Spleen (tissue), 11 donors: ENCODE data around the gene TENM3. TPM values are rescaled to one million over a fixed set of nuclear protein-coding genes. Genes with fewer than 3 reads are reported as not detected.

Source experiments
- DNase-seq: peaks from one replicate; pipeline ENCODE4 v3.0.0-alpha.2; 2020
- H3K27ac ChIP-seq, 8 donors: fragments of 200-600 bp; sonication (generic) in 7 of 8; 1 replicate in 4 of 8; 2 replicates in 4 of 8; pipeline versions ENCODE4 v1.5.0 to v1.8.0; 2016 to 2021; ENCODE audit warnings: inconsistent platforms in 4 of 8, mild to moderate bottlenecking in 4 of 8, moderate library complexity in 1 of 8
- H3K27me3 ChIP-seq, 7 donors: fragments of 200-600 bp; sonication (generic) in 6 of 7; replicated peaks in 1 of 7; 1 replicate in 4 of 7; 2 replicates in 3 of 7; pipeline versions ENCODE4 v1.5.0 to v1.8.0; 2016 to 2021; ENCODE audit warnings: inconsistent platforms in 3 of 7, mild to moderate bottlenecking in 1 of 7
- H3K36me3 ChIP-seq, 6 donors: fragments of 200-600 bp; sonication (generic) in 5 of 6; 1 replicate in 4 of 6; 2 replicates in 2 of 6; pipeline versions ENCODE4 v1.5.0 to v1.8.0; 2016 to 2021; ENCODE audit warnings: inconsistent platforms in 2 of 6
- H3K4me1 ChIP-seq, 6 donors: fragments of 200-600 bp; sonication (generic) in 5 of 6; 1 replicate in 3 of 6; 2 replicates in 3 of 6; pipeline versions ENCODE4 v1.5.0 to v1.8.0; 2016 to 2021; ENCODE audit warnings: inconsistent platforms in 3 of 6
- H3K4me3 ChIP-seq, 8 donors: fragments of 200-600 bp; sonication (generic) in 7 of 8; 1 replicate in 4 of 8; 2 replicates in 4 of 8; pipeline versions ENCODE4 v1.5.0 to v1.8.0; 2016 to 2021; ENCODE audit warnings: inconsistent platforms in 4 of 8, mild to moderate bottlenecking in 4 of 8, moderate library complexity in 2 of 8
- H3K9me3 ChIP-seq, 8 donors: fragments of 200-600 bp; sonication (generic) in 7 of 8; 1 replicate in 4 of 8; 2 replicates in 4 of 8; pipeline versions ENCODE4 v1.5.0 to v1.8.0; 2016 to 2021; ENCODE audit warnings: inconsistent platforms in 4 of 8
- POLR2A ChIP-seq, 3 donors: fragments of 450-650 bp; IDR thresholded peaks; one replicate each; pipeline ENCODE4 v1.5.1; 2017; ENCODE audit warnings: antibody characterized with exemption in 3 of 3, mild to moderate bottlenecking in 1 of 3
- POLR2AphosphoS5 ChIP-seq, 3 donors: sonication (generic); formaldehyde crosslinking; IDR thresholded peaks; one replicate each; pipeline ENCODE4 v1.5.1; 2017; ENCODE audit warnings: antibody characterized with exemption in 3 of 3
- WGBS, 5 donors: extraction: QIAGEN DNeasy Blood & Tissue Kit in 3 of 5; methylation state at CpG; one replicate each; pipeline versions ENCODE4 v1.1.5 to v1.1.7; 2013 to 2018; 5-methylcytosine and 5-hydroxymethylcytosine counted together
- intact Hi-C: fragments of 100-400 bp; cut with DNase I; formaldehyde crosslinking; loops from one replicate; pipeline ENCODE4 v1.15.0; 2023; ENCODE audit warnings: low total_unique reads
- polyA plus RNA-seq, 3 donors: library from polyadenylated mRNA; stranded (reverse); fragments of 200-250 nt; gene quantifications; one replicate each; pipeline ENCODE4 v1.2.1, GENCODE V29; 2013
- total RNA-seq, 7 donors: library from RNA; depleted of rRNA in 3 of 7; stranded (reverse); fragments of >200 nt in 3 of 7; fragmentation: NEBNext Ultra II Directional in 4 of 7; extraction: Animal tissue kit (Norgen Biotek cat#: 25700) in 4 of 7; gene quantifications; one replicate each; pipeline versions ENCODE4 v1.1.0 to v1.2.1, GENCODE V29; 2016 to 2021
- TF ChIP-seq, protein P1 (sequence below), 11 experiments: fragments of 200-600 bp in 7 of 11; fragments of 450-650 bp in 4 of 11; sonication (generic) in 4 of 11; IDR thresholded peaks in 8 of 11; conservative IDR thresholded peaks in 3 of 11; 1 replicate in 7 of 11; 2 replicates in 4 of 11; pipeline versions ENCODE4 v1.4.0 to v1.8.0; 2016 to 2021; ENCODE audit warnings: antibody characterized with exemption in 11 of 11, inconsistent platforms in 4 of 11, mild to moderate bottlenecking in 1 of 11
- donor health status: healthy with polysubstance abuse.
- donor health status: DM: no; HTN: no; CAD: no; lungs with moderate emphysema.
- donor health status: DM: no; HTN: no; CAD: no.
- donor health status: Bipolar disorder and iron deficiency.
- donor health status: healthy.
- donor health status: DM: no; HTN: no; CAD: no.
- donor health status: DM: yes; HTN: yes; CAD: no.

TENM3 gene
- total and polyA plus RNA-seq, 10 donors: 0.37 to 45.6 (median 17.7) TPM

DNA sequence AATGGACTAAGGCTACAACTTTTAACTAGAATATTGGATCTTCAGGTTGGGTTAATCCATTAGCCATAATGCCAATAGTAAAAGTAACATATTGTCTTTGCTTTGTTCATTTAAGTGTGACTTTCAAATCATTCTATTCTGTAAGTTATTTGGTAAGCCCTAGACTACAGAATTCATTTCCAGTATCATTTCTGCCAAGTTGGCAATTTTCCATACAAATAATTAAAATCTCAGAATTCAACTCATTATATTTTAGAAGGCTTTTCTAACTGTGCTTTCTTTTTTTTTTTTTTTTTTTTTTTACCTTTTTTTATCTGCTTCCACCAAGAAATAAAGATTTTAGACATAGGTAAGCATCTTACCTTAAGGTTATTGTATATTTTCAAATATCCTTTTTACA is 500.6 kb downstream of the TENM3 start:
- DNase-seq: no peak
- Histone ChIP-seq H3K27me3 (no peaks in the 10 kb centered on the region), H3K4me3 (no peak overlapping the region), H3K36me3 (no peaks in the 10 kb centered on the region), H3K4me1 (no peaks in the 10 kb centered on the region), H3K9me3 (no peaks in the 10 kb centered on the region), H3K27ac (no peak overlapping the region)
- intact Hi-C loops: no loop called here
- no peak for TF ChIP-seq POLR2A (IDR thresholded peaks at IDR 0.05)
- no peak for TF ChIP-seq POLR2AphosphoS5 (IDR thresholded peaks at IDR 0.05)
- TF ChIP-seq, protein P1, sequence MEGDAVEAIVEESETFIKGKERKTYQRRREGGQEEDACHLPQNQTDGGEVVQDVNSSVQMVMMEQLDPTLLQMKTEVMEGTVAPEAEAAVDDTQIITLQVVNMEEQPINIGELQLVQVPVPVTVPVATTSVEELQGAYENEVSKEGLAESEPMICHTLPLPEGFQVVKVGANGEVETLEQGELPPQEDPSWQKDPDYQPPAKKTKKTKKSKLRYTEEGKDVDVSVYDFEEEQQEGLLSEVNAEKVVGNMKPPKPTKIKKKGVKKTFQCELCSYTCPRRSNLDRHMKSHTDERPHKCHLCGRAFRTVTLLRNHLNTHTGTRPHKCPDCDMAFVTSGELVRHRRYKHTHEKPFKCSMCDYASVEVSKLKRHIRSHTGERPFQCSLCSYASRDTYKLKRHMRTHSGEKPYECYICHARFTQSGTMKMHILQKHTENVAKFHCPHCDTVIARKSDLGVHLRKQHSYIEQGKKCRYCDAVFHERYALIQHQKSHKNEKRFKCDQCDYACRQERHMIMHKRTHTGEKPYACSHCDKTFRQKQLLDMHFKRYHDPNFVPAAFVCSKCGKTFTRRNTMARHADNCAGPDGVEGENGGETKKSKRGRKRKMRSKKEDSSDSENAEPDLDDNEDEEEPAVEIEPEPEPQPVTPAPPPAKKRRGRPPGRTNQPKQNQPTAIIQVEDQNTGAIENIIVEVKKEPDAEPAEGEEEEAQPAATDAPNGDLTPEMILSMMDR (IDR thresholded peaks at IDR 0.05 in 8 of 11, conservative IDR thresholded peaks at IDR 0.05 in 3 of 11): no peak

DNA sequence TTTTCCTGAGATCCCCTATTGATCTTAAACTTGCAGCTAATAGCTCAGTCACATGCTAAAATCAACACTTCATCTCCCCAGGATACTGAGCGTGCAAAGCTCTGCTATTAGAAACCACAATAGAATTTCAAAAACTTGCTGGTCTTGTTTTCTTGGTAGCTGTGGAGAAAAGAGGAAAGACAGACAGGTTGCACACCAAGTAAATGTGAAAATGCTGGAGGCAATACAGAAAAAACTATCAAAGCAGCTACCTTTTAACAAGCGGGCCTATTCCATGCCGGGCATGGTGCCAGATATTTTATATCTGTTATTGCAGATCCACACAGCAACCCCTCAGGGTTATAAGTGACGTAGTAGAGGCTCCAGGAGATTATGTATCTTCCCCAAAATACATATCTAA is 502.0 kb downstream of the TENM3 start:
- intact Hi-C loops: no loop called here
- TF ChIP-seq, protein P1 (IDR thresholded peaks at IDR 0.05 in 8 of 11, conservative IDR thresholded peaks at IDR 0.05 in 3 of 11): no peak
- TF ChIP-seq POLR2A (IDR thresholded peaks at IDR 0.05) (no peak), POLR2AphosphoS5 (IDR thresholded peaks at IDR 0.05) (no peak)
- Histone ChIP-seq H3K36me3 (no peaks in the 10 kb centered on the region), H3K4me1 (no peaks in the 10 kb centered on the region), H3K27ac (no peak overlapping the region), H3K4me3 (no peak overlapping the region), H3K27me3 (no peaks in the 10 kb centered on the region), H3K9me3 (no peaks in the 10 kb centered on the region)
- no peak for DNase-seq
- WGBS, 5 donors: 60 to 70% (median 64%) methylated on average over 4 of the region's 4 CpGs

DNA sequence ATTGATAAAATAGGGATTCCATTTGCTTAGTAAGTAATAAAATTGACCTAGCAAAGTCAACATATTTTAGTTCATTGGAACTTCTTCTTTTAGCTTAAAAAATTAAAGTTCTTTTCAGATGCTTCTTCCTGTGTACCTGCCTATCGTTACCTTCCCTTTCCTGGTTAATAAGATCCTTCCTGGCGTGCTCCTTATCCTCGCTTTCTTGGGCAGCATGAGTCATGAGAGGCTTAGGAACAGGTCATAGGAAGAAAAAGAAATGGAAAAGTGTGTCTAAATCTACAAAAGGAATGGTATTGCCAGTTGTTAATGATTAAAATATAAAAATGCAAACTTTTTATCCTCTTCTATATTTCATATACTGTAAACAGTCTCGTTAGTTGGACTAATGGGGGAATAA is 503.7 kb downstream of the TENM3 start:
- WGBS, 5 donors: 77 to 90% (median 84%) methylated on average over 4 of the region's 4 CpGs
- TF ChIP-seq, protein P1 (IDR thresholded peaks at IDR 0.05 in 8 of 11, conservative IDR thresholded peaks at IDR 0.05 in 3 of 11): no peak
- no peak for TF ChIP-seq POLR2AphosphoS5 (IDR thresholded peaks at IDR 0.05)
- no peak for TF ChIP-seq POLR2A (IDR thresholded peaks at IDR 0.05)
- no peak overlapping the region for H3K4me3 ChIP-seq
- no peak overlapping the region for H3K27ac ChIP-seq
- no peaks in the 10 kb centered on the region for H3K36me3 ChIP-seq
- no peak for DNase-seq
- no peaks in the 10 kb centered on the region for H3K4me1 ChIP-seq
- no peaks in the 10 kb centered on the region for H3K27me3 ChIP-seq
- no peaks in the 10 kb centered on the region for H3K9me3 ChIP-seq
- intact Hi-C loops: no loop called here

DNA sequence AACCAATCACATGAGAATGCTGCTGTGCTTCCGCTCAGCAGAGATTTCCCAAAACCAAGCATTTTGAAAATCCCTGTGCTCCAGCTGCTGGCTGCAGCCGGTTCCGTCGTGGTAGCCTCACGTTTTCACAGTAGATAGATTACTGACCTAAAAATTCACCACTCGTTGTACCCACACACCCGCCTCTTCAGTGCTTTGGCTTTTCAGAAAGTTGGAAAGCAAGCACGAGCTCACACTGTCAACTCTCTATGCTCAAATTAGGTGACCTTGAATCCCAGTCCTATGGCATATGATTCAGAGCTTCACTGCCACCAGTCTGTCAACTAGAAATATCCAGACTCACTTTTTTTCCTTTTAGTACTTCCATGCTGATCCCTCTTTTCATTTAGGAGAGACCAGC is 505.1 kb downstream of the TENM3 start:
- no peaks in the 10 kb centered on the region for H3K9me3 ChIP-seq
- intact Hi-C loops: no loop called here
- no peaks in the 10 kb centered on the region for H3K36me3 ChIP-seq
- H3K4me3 ChIP-seq: no peak overlapping the region
- 73 to 83% (median 78%) methylated on average over 8 of the region's 8 CpGs for WGBS, 5 donors
- H3K27me3 ChIP-seq: no peaks in the 10 kb centered on the region
- no peaks in the 10 kb centered on the region for H3K4me1 ChIP-seq
- peak overlapping the region in 2 of 8 donors; percentile 6 to 11 for H3K27ac ChIP-seq
- no peak for TF ChIP-seq POLR2AphosphoS5 (IDR thresholded peaks at IDR 0.05)
- TF ChIP-seq POLR2A (IDR thresholded peaks at IDR 0.05): no peak
- TF ChIP-seq, protein P1 (IDR thresholded peaks at IDR 0.05 in 8 of 11, conservative IDR thresholded peaks at IDR 0.05 in 3 of 11): no peak
- no peak for DNase-seq
